ENCODE results near the gene ZSCAN10.

GRCh38 chr16:3068487-3068886 lies 30.6 kb downstream of the ZSCAN10 start:
- no peak for TF ChIP-seq POLR2AphosphoS5 (IDR thresholded peaks at IDR 0.05; ENCODE audit: low read depth, low read length)
- TF ChIP-seq, protein P1, sequence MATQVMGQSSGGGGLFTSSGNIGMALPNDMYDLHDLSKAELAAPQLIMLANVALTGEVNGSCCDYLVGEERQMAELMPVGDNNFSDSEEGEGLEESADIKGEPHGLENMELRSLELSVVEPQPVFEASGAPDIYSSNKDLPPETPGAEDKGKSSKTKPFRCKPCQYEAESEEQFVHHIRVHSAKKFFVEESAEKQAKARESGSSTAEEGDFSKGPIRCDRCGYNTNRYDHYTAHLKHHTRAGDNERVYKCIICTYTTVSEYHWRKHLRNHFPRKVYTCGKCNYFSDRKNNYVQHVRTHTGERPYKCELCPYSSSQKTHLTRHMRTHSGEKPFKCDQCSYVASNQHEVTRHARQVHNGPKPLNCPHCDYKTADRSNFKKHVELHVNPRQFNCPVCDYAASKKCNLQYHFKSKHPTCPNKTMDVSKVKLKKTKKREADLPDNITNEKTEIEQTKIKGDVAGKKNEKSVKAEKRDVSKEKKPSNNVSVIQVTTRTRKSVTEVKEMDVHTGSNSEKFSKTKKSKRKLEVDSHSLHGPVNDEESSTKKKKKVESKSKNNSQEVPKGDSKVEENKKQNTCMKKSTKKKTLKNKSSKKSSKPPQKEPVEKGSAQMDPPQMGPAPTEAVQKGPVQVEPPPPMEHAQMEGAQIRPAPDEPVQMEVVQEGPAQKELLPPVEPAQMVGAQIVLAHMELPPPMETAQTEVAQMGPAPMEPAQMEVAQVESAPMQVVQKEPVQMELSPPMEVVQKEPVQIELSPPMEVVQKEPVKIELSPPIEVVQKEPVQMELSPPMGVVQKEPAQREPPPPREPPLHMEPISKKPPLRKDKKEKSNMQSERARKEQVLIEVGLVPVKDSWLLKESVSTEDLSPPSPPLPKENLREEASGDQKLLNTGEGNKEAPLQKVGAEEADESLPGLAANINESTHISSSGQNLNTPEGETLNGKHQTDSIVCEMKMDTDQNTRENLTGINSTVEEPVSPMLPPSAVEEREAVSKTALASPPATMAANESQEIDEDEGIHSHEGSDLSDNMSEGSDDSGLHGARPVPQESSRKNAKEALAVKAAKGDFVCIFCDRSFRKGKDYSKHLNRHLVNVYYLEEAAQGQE (IDR thresholded peaks at IDR 0.05; ENCODE audit: low read depth): no peak

Data from HCT116 (cell line).